Kidney epithelial cell (primary cell): ENCODE results near the gene PLIN3. TPM values are rescaled to one million over a fixed set of nuclear protein-coding genes. Genes with fewer than 3 reads are reported as not detected.

Experiments
- DNase-seq: peaks from one replicate; pipeline ENCODE4 v3.0.0-alpha.2; 2010; ENCODE audit warnings: low read depth
- H3K27me3 ChIP-seq: 2 replicates; pipeline ENCODE4 v1.6.0; 2011; ENCODE audit warnings: low read length; ENCODE audit not compliant: control insufficient read depth, insufficient read depth
- H3K36me3 ChIP-seq: 2 replicates; pipeline ENCODE4 v1.5.1; 2011; ENCODE audit warnings: low read length; ENCODE audit not compliant: control insufficient read depth, insufficient read depth
- H3K4me3 ChIP-seq: 2 replicates; pipeline ENCODE4 v1.5.1; 2011; ENCODE audit warnings: low read depth, mild to moderate bottlenecking, control low read depth, low read length
- total RNA-seq: library from RNA; depleted of rRNA; stranded (reverse); fragments of >200 nt; gene quantifications from 2 replicates; pipeline ENCODE4 v1.2.3, GENCODE V29; 2015
- TF ChIP-seq, protein P1 (sequence below): IDR thresholded peaks from 2 replicates; pipeline ENCODE4 v1.5.1; 2011; ENCODE audit warnings: mild to moderate bottlenecking, moderate library complexity, low read length, control low read depth, inconsistent platforms; ENCODE audit not compliant: insufficient read depth, poor library complexity, severe bottlenecking

PLIN3 gene
- total RNA-seq, 1 donor from 2014 or later: 59.5 TPM

DNA sequence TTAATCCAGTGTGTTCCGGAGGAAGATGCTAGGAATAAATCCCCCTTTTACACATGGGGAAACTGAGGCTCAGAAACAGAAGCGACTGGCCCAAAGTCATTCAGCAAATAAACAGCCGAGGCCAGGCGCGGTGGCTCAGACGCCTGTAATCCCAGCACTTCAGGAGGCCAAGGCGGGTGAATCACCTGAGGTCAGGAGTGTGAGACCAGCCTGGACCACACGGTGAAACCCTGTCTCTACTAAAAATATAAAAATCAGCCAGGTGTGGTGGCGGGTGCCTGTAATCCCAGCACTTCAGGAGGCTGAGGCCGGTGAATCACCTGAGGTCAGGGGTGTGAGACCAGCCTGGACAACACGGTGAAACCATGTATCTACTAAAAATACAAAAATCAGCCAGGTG, 11.6 kb upstream of the PLIN3 start:
- DNase-seq: no peak
- no peaks in the 10 kb centered on the region for H3K36me3 ChIP-seq
- TF ChIP-seq, protein P1, sequence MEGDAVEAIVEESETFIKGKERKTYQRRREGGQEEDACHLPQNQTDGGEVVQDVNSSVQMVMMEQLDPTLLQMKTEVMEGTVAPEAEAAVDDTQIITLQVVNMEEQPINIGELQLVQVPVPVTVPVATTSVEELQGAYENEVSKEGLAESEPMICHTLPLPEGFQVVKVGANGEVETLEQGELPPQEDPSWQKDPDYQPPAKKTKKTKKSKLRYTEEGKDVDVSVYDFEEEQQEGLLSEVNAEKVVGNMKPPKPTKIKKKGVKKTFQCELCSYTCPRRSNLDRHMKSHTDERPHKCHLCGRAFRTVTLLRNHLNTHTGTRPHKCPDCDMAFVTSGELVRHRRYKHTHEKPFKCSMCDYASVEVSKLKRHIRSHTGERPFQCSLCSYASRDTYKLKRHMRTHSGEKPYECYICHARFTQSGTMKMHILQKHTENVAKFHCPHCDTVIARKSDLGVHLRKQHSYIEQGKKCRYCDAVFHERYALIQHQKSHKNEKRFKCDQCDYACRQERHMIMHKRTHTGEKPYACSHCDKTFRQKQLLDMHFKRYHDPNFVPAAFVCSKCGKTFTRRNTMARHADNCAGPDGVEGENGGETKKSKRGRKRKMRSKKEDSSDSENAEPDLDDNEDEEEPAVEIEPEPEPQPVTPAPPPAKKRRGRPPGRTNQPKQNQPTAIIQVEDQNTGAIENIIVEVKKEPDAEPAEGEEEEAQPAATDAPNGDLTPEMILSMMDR: no peak
- H3K27me3 ChIP-seq: no peaks in the 10 kb centered on the region
- H3K4me3 ChIP-seq: no peak overlapping the region

DNA sequence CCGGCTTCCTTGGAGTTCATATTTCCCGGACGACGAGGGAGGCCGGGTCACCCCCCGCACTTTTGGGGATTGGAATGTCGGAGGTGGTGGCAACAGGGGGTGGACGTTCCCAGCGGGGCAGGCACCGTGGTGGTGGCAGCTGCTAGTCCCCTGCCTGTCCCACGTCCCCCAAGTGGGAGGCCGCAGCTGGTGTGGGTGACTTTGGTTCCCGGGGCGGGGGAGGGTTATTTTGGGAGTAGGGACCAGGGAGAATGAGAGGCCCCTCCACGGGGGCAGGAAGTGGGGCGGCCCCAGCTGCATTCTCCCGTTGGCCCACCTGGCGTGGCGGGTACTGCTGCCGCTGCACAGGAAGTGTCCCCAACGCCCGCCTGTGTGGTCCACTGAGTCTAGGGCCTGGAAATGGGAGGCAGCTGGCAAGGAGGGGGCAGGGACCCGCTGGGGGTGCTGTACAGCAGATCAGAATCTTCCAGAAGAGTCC, 11.1 kb upstream of the PLIN3 start:
- TF ChIP-seq, protein P1: no peak
- Histone ChIP-seq H3K27me3 (no peaks in the 10 kb centered on the region), H3K36me3 (no peaks in the 10 kb centered on the region), H3K4me3 (no peak overlapping the region)
- no peak for DNase-seq

DNA sequence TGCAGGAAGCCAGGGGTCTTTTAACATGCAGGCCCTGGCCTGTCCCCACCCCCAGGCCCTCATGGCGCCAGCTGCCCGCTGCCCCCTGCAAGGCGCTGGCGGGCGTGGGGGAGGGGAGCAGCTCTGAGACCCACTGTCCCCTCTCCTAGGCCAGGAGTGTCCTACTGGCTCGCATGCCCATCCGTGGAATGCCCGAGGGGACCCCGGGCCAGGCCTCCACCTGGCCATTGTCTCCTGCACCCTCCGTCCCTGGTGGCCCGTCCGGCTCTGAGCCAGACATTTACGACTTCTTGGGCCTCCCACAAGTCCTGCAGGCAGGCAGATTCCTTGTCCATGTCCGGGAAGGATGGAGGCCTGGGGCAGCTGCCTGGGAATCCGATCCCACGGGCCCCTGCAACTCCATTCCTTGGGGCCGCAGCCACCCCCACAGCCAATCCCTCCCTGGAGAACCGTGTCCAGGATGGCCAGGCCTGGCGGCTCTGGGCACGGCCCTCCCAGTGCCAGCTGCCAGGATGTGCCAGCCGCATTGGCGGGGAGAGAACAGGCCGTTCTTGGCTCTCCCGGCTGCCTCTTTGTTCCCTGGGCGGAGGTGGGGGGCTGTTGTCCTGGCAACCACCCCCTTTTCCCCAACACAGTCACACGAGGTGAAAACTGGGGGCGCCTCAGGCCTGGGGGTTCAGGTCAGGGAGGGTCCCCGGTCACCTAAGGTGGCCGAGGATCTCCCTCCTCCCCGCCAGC, 10.5 kb upstream of the PLIN3 start:
- H3K36me3 ChIP-seq: no peaks in the 10 kb centered on the region
- H3K4me3 ChIP-seq: no peak overlapping the region
- H3K27me3 ChIP-seq: no peaks in the 10 kb centered on the region
- DNase-seq: no peak
- TF ChIP-seq, protein P1: no peak

DNA sequence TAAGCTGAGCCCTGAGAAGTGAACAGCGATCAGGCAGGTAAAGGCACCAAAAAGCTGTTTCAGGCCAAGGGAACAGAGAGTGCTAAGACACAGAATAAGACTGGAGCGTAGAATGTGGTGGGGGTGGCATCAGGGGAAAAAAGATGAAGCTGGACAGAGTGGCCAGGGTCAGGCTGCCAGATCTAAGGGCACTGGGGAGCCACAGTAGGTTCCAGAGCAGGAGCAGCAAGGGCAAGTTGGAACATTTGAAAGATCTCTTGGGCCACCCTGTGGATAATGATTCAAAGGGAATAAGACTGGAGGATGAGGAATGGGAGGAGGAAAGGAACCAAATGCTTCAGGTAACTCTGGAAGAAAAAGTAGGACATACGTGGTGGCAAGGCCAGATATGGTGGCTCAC, 6.5 kb upstream of the PLIN3 start:
- Histone ChIP-seq H3K4me3 (no peak overlapping the region), H3K27me3 (no peaks in the 10 kb centered on the region), H3K36me3 (no peaks in the 10 kb centered on the region)
- TF ChIP-seq, protein P1: no peak
- DNase-seq: no peak

DNA sequence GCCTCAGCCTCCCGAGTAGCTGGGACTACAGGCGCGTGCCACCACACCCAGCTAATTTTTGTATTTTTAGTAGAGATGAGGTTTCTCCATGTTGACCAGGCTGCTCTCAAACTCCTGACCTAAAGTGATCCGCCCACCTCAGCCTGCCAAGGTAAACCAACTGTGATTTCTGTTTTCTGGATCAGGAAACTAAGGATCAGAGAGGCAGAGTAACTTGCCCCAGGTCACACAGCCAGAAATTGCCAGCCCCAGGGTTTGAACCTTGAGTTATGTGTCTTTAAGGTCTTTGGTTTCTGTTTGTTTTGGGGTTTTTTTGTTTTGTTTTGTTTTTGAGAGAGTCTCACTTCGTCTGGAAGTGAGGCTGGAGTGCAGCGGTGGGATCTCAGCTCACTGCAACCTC, 4.2 kb upstream of the PLIN3 start:
- H3K27me3 ChIP-seq: no peaks in the 10 kb centered on the region
- TF ChIP-seq, protein P1: no peak
- H3K36me3 ChIP-seq: no peaks in the 10 kb centered on the region
- no peak overlapping the region for H3K4me3 ChIP-seq
- no peak for DNase-seq
